ENCODE measurements around the gene GNG4. TPM values are rescaled to one million over a fixed set of nuclear protein-coding genes. Genes with fewer than 3 reads are reported as not detected.

GNG4 gene
- total and polyA plus RNA-seq, 2 donors (not counting 1 experiment from before 2014, with no cell fraction given) = 0.52 TPM; not detected in 1

DNA sequence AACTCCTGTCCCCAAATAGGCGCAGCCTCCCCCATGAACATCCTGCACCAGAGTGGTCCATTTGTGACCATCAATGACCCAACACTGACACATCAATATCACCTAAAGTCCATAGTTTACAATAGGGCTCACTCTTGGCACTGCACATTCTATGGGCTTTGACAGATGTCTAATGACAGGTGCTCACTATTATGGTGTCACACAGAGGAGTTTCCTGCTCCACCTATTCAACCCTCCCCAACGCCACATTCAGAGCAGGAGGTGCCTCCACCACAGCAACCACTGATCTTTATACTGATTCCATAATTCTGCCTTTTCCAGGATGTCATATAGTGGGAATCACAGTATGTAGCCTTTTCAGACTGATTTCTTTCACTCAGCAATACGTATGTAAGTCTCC lies 24.2 kb downstream of the GNG4 start:
- H3K27me3 ChIP-seq (replicated peaks in 1 of 4; ENCODE audit: control extremely low read depth in 1 of 4, control insufficient read depth in 3 of 4, insufficient read depth in 4 of 4, low read length in 3 of 4) = peaks cover 0 to 5% (median 1%) of the 10 kb centered on the region in 4 experiments
- WGBS (ENCODE audit: insufficient coverage) = 80% methylated on average over 1 of the region's 3 CpGs
- CTCF ChIA-PET = no interaction called here
- Mint-ChIP-seq H3K4me3 (no peak overlapping the region), H3K27me3 (peaks cover 21% of the 10 kb centered on the region), H3K4me1 (no peaks in the 10 kb centered on the region), H3K9me3 (ENCODE audit: insufficient read depth) (no peaks in the 10 kb centered on the region), H3K27ac (no peak overlapping the region)
- no peak overlapping the region for H3K27ac ChIP-seq (ENCODE audit: low read length in 2 of 2)
- H3K36me3 ChIP-seq (replicated peaks in 1 of 2; ENCODE audit: control extremely low read depth in 1 of 2, control insufficient read depth in 1 of 2, extremely low read depth in 1 of 2, insufficient read depth in 2 of 2, low read length in 1 of 2) = no peaks in the 10 kb centered on the region
- H3K4me1 ChIP-seq (ENCODE audit: control insufficient read depth in 2 of 2, insufficient read depth in 2 of 2, low read length in 2 of 2) = no peaks in the 10 kb centered on the region
- no peak overlapping the region for H3K4me3 ChIP-seq (ENCODE audit: control extremely low read depth in 1 of 5, extremely low read depth in 1 of 5, insufficient read depth in 1 of 5, low read depth in 2 of 5, low read length in 4 of 5)
- POLR2A ChIA-PET = no interaction called here
- intact Hi-C loops (cut with micrococcal nuclease) = no loop called here
- no peak for DNase-seq
- H4K20me1 ChIP-seq (ENCODE audit: control insufficient read depth, insufficient read depth, low read length, poor library complexity, severe bottlenecking) = no peaks in the 10 kb centered on the region
- no peaks in the 10 kb centered on the region for H3K9me3 ChIP-seq (ENCODE audit: control extremely low read depth in 1 of 3, control insufficient read depth in 2 of 3, insufficient read depth in 1 of 3, low read length in 2 of 3)
- TF ChIP-seq EZH2 (IDR thresholded peaks at IDR 0.05; ENCODE audit: borderline replicate concordance, insufficient read depth, low read depth, low read length, poor library complexity, severe bottlenecking) = no peak
- TF ChIP-seq, protein P1, sequence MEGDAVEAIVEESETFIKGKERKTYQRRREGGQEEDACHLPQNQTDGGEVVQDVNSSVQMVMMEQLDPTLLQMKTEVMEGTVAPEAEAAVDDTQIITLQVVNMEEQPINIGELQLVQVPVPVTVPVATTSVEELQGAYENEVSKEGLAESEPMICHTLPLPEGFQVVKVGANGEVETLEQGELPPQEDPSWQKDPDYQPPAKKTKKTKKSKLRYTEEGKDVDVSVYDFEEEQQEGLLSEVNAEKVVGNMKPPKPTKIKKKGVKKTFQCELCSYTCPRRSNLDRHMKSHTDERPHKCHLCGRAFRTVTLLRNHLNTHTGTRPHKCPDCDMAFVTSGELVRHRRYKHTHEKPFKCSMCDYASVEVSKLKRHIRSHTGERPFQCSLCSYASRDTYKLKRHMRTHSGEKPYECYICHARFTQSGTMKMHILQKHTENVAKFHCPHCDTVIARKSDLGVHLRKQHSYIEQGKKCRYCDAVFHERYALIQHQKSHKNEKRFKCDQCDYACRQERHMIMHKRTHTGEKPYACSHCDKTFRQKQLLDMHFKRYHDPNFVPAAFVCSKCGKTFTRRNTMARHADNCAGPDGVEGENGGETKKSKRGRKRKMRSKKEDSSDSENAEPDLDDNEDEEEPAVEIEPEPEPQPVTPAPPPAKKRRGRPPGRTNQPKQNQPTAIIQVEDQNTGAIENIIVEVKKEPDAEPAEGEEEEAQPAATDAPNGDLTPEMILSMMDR (IDR thresholded peaks at IDR 0.05) = no peak
- H3K79me2 ChIP-seq (ENCODE audit: control insufficient read depth, insufficient read depth, low read length) = no peaks in the 10 kb centered on the region
- H2AFZ ChIP-seq (ENCODE audit: insufficient read depth, low read depth, low read length, poor library complexity, severe bottlenecking) = no peak overlapping the region
- no peak overlapping the region for H3K9ac ChIP-seq (ENCODE audit: low read length)
- H3K4me2 ChIP-seq (replicated peaks; ENCODE audit: low read depth, low read length, poor library complexity, severe bottlenecking) = no peak overlapping the region
- no peak for ATAC-seq (ENCODE audit: low read depth)

DNA sequence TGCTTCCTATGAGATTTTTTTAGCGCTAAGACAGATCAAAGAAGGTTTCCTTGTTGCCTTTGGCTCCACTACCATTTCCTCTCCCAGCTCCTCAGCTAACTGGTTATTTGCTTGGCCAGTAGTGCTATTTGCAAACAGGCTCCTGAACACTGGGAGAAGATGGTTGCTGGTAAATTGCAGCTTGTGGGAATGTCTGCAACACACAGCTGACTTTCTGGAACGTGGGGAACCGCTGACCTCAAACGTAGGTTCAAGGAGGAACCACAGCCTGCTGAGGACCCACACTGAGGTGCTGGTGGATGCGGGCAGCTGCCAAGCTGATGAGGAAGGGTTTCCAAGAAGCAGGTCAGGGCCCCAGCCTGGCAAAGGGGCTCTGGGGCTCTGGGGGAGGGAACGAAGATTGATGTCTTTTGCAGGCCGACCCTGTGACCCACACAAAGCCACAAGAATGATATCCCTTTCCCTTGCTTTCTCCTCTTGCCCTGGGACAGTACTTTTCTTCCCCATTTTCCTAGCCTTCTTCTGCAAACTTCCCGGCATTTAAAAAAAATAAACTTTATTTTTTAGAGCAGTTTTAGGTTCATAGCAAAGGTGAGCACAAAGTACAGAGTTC lies 24.8 kb downstream of the GNG4 start:
- Histone ChIP-seq H3K4me3 (ENCODE audit: control extremely low read depth in 1 of 5, extremely low read depth in 1 of 5, insufficient read depth in 1 of 5, low read depth in 2 of 5, low read length in 4 of 5) (no peak overlapping the region), H3K9ac (ENCODE audit: low read length) (no peak overlapping the region), H3K9me3 (ENCODE audit: control extremely low read depth in 1 of 3, control insufficient read depth in 2 of 3, insufficient read depth in 1 of 3, low read length in 2 of 3) (no peaks in the 10 kb centered on the region), H3K4me1 (ENCODE audit: control insufficient read depth in 2 of 2, insufficient read depth in 2 of 2, low read length in 2 of 2) (no peaks in the 10 kb centered on the region), H3K79me2 (ENCODE audit: control insufficient read depth, insufficient read depth, low read length) (no peaks in the 10 kb centered on the region), H3K27ac (ENCODE audit: low read length in 2 of 2) (no peak overlapping the region), H3K4me2 (replicated peaks; ENCODE audit: low read depth, low read length, poor library complexity, severe bottlenecking) (no peak overlapping the region), H3K36me3 (replicated peaks in 1 of 2; ENCODE audit: control extremely low read depth in 1 of 2, control insufficient read depth in 1 of 2, extremely low read depth in 1 of 2, insufficient read depth in 2 of 2, low read length in 1 of 2) (no peaks in the 10 kb centered on the region), H3K27me3 (replicated peaks in 1 of 4; ENCODE audit: control extremely low read depth in 1 of 4, control insufficient read depth in 3 of 4, insufficient read depth in 4 of 4, low read length in 3 of 4) (peaks cover 0 to 5% (median 1%) of the 10 kb centered on the region in 4 experiments), H2AFZ (ENCODE audit: insufficient read depth, low read depth, low read length, poor library complexity, severe bottlenecking) (no peak overlapping the region), H4K20me1 (ENCODE audit: control insufficient read depth, insufficient read depth, low read length, poor library complexity, severe bottlenecking) (no peaks in the 10 kb centered on the region)
- intact Hi-C loops (cut with micrococcal nuclease) = no loop called here
- H3K9me3 Mint-ChIP-seq (ENCODE audit: insufficient read depth) = no peaks in the 10 kb centered on the region
- ChIA-PET CTCF (no interaction called here), POLR2A (no interaction called here)
- H3K4me1 Mint-ChIP-seq = no peaks in the 10 kb centered on the region
- H3K4me3 Mint-ChIP-seq = no peak overlapping the region
- WGBS (ENCODE audit: insufficient coverage) = 26% methylated on average over 6 of the region's 8 CpGs
- H3K27ac Mint-ChIP-seq = no peak overlapping the region
- H3K27me3 Mint-ChIP-seq = peaks cover 18% of the 10 kb centered on the region
- ATAC-seq (ENCODE audit: low read depth) = no peak
- TF ChIP-seq EZH2 (IDR thresholded peaks at IDR 0.05; ENCODE audit: borderline replicate concordance, insufficient read depth, low read depth, low read length, poor library complexity, severe bottlenecking) = no peak
- TF ChIP-seq, protein P1 (IDR thresholded peaks at IDR 0.05) = no peak
- DNase-seq = no peak

Measured in B cell (primary cell).